ENCODE results near the gene BCKDHA.

BCKDHA gene

GRCh38 chr19:41359741-41360140 is 37.9 kb upstream of the BCKDHA start:
- in situ Hi-C loops (cut with HindIII; ENCODE audit: low sequenced_read_pairs), result no loop called here
- no peak overlapping the region for H3K4me3 ChIP-seq (ENCODE audit: low read depth, low read length)
- no peak for TF ChIP-seq CTCF (IDR thresholded peaks at IDR 0.05; ENCODE audit: low read depth, low read length, missing control alignments)
- DNase-seq (ENCODE audit: low read depth), result no peak

DNA sequence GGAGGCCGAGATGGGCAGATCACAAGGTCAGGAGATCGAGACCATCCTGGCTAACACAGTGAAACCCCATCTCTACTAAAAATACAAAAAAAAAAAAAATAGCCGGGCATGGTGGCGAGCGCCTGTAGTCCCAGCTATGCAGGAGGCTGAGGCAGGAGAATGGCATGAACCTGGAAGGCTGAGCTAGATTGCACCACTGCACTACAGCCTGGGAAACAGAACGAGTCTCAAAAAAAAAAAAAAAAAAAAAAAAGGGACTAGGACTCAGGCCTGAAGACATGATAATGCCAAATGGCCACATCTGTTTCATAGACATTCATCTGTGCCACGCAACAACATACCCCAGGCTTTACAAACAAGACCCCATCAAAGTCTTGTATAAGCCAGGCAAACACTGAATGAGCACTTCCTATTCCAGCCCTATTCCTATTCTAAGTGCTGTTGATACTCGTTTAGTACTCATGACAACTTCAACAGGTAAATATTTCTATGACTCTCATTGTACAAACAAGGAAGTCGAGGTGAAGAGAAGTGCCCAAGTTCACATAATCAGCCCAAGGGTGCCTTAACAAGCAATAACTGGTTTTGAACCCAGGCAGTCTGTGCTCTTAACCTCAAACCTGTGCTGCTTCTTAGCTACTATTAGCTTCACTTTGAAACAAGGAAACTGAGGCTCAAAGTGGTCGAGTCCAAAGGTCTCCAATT is 35.3 kb upstream of the BCKDHA start:
- in situ Hi-C loops (cut with HindIII; ENCODE audit: low sequenced_read_pairs), result no loop called here
- DNase-seq (ENCODE audit: low read depth), result no peak
- H3K4me3 ChIP-seq (ENCODE audit: low read depth, low read length), result no peak overlapping the region
- TF ChIP-seq CTCF (IDR thresholded peaks at IDR 0.05; ENCODE audit: low read depth, low read length, missing control alignments), result no peak

GRCh38 chr19:41363371-41363752 is 34.3 kb upstream of the BCKDHA start:
- TF ChIP-seq CTCF (IDR thresholded peaks at IDR 0.05; ENCODE audit: low read depth, low read length, missing control alignments), result no peak
- DNase-seq (ENCODE audit: low read depth), result no peak
- peak overlapping the region; percentile 65 for H3K4me3 ChIP-seq (ENCODE audit: low read depth, low read length)
- in situ Hi-C loops (cut with HindIII; ENCODE audit: low sequenced_read_pairs), result no loop called here

DNA sequence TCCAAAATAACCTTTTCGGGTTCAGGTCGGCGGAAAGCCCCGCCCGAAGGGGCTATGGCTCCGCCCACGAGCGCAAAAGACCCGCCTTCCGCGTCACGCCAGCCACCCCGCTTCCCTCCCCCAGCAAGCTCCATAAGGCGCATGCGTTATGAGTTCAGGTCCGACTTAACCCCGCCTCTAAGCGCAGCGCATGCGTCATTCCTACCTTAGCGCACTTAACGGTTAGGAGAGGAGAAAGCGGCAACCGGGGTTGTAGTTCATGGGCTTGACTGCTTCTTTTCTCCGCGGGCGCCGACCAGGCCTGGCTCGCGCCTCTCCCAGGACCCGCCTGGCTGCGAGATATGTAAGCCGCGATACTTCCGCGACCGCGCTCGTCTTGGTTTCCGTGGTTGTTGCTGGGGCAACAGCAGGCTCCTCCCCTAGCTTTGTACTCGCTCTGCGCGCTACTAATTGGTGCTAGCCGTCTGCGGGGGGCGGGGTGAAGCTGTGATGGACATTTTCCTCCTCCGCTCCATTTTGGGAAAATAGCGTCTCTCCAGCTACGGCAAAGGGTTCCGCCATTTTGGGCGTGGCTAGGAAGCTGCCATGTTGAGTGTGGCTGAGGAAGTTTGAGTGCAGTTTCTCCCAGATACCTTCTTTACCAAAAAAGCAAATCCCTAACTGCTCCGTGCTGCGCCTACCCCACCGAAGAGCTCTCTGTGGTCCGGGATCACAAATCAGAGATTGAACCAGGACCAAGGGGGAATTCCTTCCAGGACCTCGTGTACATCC is 33.7 kb upstream of the BCKDHA start, which contains the start of gene B9D2:
TSS of gene B9D2 (minus strand) at position 397 of the 771 bp plus-strand sequence. CDS start 630 bp downstream, outside the sequence.
- in situ Hi-C loops (cut with HindIII; ENCODE audit: low sequenced_read_pairs), result no loop called here
- no peak for TF ChIP-seq CTCF (IDR thresholded peaks at IDR 0.05; ENCODE audit: low read depth, low read length, missing control alignments)

DNA sequence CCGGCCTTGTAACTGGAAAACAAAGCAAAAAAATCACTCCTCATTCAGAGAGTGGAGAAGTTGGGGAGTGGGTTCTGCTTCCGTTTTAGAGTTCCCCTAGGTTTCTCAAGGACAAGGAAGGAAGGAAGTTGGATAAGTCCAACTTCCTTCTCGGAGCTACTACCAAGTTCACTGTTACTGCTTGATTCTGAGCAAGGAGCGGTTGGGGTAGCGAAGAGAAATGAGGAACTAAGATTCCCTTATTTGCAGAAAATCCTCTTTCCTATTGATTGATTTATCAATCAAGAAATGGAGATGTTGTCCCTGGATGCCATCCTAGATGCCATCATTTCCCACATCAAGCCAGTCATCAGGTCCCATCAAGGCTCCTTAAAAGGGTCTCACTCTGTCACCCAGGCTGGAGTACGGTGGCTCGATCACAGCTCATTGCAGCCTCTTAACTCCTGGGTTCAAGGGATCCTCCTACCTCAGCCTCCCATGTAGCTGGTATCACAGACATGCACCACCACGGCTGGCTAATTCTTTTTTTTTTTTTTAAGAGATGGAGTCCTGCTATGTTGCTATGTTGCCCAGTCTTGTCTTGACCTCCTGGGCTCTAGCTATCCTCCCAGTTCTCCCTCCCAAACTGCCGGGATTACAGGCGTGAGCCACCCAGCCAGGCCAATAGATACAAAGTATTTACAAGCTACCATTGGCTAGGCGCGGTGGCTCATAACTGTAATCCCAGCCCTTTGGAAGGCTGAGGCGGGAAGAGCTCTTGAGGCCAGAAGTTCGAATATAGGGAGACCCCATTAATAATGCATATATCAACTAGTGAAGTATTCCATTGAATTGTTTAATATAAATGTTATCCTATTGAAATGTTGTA is 32.9 kb upstream of the BCKDHA start:
- TF ChIP-seq CTCF (IDR thresholded peaks at IDR 0.05; ENCODE audit: low read depth, low read length, missing control alignments), result no peak
- in situ Hi-C loops (cut with HindIII; ENCODE audit: low sequenced_read_pairs), result no loop called here
- no peak for DNase-seq (ENCODE audit: low read depth)
- peak overlapping the region; percentile 65 for H3K4me3 ChIP-seq (ENCODE audit: low read depth, low read length)

More for the DNA sequence above, 33.7 kb upstream of the BCKDHA start, which contains the start of gene B9D2:
- DNase-seq (ENCODE audit: low read depth), result peak; percentile 96
- peak within 1 kb of the TSS; percentile 65 for H3K4me3 ChIP-seq (ENCODE audit: low read depth, low read length)

- H3K4me3 ChIP-seq (ENCODE audit: low read depth, low read length), result no peak overlapping the region
- no peak for DNase-seq (ENCODE audit: low read depth)
- in situ Hi-C loops (cut with HindIII; ENCODE audit: low sequenced_read_pairs), result no loop called here
- peak; percentile 25 for TF ChIP-seq CTCF (IDR thresholded peaks at IDR 0.05; ENCODE audit: low read depth, low read length, missing control alignments)
Observed at GRCh38 chr19:41366089-41366488, 31.5 kb upstream of the BCKDHA start.

Data from astrocyte of the cerebellum (primary cell).